Stimulated activated CD4-positive, alpha-beta T cell treated with anti-CD3 and anti-CD28 coated beads, TNF-alpha, amount 100 ng/mL, for 1 hour (primary cell): ENCODE results near the gene PSRC1.
"Not testable (repeated sequence)": the region's sequence is repeated elsewhere in the genome, so short reads cannot be mapped to it uniquely, and the experiment has no call there.

Experiments
- DNase-seq, 3 donors: peaks; one replicate each; pipeline ENCODE4 v3.0.0-alpha.2; 2020; ENCODE audit warnings: low read depth in 3 of 3, low spot score in 1 of 3

Gene PSRC1

DNA sequence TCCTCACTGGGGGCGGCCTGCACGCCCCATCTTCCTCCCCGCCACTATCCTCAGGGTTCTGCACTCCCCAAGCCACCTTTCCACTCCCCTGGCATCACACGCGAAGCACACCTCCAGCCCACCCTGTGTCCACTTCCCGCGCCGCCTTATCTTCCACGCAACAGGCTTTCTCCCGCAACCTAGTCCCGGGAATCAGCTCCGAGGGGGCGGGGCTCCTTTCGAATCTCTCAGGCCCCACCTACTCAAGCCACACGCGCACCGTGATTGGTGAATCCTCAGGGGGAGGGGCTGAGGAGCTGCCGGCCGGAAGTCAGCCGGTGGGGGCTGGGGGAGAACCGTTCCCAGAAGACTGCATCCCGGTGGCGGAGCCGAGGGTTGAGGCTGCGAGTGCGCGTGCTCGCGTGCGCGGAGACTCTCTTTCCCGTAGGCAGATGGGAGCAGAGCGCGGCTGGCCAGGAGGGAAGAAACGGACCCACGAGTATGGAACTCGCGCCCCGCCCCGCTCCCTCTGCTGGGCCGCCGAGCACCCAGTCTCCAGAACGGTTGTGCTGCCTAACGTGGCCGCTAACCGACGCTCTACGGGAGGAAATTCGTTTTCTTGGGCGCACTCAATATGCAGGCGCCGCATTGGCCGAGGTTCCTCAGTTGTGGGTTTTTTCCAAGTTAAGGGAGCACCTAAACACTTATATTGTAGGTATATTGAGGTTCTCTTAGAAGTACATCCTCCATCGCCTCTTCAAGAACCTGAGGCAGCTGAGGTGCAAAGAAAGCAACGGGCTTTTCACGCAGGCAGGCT is at the start of gene PSRC1:
TSS of gene PSRC1 (minus strand) at position 194 of the 796 bp plus-strand sequence.
- peak; percentile 64 to 80 (median 74) for DNase-seq

DNA sequence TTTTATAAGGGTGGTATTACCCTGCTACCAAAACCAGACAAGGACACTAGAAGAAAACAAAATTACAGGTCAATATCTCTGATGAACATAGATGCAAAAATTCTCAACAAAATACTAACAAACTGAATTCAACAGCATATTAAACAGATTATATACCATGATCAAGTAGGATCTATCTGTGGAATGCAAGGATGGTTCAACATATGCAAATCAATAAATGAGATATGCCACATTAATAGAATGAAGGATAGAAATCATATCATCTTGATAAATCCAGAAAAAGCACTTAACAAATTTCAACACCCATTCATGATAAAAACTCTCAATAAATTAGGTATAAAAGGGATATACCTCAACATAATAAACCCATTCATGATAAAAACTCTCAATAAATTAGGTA is 48.2 kb upstream of the PSRC1 start:
- no peak for DNase-seq

DNA sequence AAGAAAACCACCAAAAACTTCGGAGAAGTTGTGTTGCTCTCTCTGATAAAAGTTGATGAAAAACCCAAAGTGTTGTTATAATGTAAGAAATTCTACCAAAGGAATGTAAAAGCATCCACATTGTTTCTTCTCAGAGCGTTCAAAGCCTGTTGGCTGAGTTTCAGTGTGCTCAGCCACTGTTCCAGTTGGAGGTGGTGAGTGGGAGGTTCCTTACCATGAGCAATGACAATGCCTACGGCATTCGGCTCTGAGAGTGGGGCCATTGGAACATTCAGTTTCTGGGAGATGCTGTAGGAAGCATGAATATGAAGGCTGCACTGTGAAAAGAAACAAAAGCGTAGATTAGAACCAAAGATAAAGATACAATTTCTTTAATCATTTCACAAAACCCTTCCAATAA is 44.3 kb upstream of the PSRC1 start:
- no peak for DNase-seq

DNA sequence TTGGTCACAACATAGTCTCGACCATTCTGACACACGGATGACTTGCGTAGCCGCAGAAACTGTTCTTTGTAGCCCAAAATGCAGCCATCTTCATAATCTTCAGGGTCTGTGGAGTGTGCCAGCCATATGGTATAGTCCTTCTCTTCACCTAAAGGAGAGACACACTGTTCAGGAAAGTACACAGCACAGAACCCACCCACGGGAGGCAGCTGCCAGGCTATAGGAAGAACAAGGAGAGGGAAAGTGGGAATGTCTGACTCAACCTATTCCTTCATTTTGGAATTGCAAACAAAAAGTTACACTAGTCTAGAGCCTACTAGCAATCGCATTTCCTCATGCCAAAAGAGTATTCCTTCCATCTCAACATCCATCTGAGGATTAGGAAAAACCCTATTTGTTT is 40.0 kb upstream of the PSRC1 start:
- DNase-seq, result no peak

DNA sequence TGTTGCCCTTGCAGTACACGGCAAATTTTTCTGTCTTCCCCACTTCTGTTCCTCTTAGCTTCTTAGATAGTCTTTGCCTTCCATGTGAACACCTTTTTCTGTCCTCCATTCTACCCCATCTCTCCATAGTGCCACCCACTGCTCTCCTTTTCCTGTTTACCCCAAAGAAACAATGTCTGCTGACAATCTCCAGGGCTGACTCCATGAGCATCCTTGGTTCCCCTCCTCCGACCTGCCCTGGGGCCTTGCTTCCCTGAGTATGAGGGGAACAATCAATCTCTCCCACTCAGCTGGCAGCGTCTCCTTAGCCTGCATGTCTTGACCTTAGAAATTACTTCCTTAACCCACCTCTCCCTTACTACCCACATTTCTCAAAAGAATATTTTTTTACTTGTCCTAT is 36.2 kb upstream of the PSRC1 start:
- DNase-seq, result no peak

DNA sequence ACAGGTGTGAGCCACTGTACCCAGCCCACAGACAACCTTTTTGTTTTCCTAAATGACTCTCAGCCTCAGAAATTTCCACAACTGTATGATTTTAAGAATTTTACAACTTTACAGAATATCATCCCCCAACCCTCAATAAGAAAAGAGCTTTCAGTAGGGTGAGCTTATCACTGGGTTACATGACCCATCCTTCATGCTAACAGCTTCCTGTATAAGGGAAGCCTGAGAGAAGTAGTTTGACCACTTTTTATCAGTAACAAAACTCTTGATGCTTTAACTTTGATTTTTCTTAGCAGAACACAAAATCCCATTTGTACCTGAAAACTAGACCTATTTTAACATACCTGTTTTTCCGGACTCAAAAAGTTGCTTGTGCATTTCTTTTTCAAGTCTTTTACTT is 33.6 kb upstream of the PSRC1 start:
- DNase-seq, result no peak

DNA sequence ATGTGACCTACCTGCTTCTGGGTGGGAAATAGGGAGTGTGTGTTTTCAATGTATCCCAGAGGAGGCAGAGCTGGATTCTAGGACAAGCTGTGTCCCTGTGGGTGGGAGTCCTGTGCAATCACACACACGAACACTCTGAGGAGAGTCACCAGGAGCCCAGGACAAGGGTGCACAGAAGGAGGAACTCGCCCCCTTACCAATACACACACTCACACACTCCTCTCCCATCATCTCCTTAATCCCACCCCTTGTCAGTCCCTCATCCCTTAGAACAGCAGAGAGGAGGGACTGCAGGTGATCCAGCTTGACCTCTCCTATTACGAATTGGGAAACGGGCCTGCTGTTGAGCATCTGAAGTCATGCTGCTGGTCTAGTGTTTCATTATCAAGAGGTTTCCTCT is 32.3 kb upstream of the PSRC1 start:
- no peak for DNase-seq

DNA sequence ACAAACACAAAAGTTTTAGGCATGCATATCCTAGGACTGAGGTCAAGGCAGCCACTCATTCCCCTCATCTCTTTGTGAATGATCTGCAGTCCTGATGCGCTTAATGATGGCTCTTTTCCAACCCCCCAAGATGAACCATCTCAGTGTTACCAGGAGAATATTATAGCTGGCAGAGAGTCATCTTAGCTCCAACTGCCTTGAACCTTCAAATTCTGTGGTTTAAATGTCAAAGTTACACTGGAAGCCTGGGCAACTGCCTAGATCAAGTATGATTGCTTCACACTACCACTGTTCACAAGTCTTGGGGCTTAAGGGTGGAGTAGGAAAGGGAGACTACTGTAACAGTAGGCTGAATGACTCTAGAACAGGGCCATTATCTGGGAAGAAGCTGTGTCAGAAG is 31.9 kb upstream of the PSRC1 start:
- no peak for DNase-seq

DNA sequence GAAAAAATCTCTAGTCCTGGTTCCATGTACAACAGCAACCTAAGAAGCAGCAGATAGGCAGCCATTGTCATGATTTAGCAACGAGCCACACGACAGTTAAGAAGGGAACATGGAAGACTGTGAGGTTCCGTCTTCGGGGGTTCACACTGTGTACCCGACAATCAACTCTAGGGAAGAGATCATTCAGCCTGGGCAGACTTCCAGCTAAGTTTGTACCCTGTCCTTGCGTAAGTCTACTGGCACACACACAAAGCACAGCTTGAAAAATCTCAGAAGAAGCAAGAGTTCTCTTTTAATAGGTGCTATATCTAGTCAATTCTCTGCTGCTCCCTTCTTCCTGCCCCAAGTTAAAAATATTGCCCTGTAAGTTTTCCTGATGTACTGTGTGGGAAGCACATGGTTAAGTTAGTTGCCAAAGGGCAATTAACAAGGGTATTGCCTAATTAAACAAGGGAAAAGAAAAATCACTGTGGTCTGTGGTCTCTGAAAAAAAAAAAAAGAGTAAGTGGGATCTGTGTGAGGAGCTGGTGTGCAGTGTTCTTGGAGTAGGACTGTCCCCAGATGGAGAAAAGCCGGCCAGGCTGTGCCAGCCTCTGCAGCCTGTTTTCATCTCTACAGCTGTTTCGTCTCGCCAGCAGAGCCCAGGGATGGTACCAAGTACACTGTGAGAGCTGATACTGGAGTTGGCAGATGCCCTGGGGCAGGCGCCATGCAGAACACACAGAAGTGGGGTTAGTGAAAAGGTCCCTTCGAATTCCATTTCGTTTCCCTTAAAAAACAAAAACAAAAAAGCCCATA is 30.2 kb upstream of the PSRC1 start:
- DNase-seq, result no peak

DNA sequence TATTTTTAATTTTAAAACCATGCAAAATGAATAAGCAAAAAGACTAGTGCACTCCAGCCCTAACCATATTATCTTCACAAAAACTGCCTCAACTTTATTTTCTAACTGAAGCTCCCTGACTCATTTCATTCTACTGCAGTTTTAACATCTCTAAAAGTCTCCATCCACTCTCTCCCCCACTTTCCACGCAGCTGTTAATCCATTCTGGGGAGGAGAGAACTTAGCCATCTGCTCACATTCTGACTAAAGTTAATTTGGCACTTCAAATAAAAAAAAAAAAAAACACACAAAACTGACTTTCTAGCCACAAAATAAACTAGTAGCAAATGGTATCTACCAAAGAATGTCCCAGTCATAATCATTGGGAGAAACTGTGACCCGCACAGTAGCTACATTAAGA is 29.3 kb upstream of the PSRC1 start:
- DNase-seq, result no peak

DNA sequence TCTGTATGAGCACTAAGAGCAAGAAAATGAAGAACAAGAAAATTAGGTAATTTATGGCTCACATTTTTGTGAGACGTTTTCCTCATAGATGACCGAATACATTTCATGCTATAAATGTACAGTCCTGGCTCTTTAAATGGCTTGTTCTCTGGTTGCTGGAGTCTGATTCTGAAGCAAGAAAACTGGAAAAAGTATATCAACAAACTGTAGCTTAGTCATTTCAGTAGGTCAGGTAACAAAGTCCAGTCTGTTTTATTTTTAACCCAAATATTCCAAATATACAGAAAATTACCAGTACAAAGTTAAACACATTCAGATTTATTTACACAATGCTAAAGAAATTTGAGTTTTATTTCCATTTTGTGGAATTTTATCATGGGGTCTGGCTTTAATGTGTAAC is 26.4 kb upstream of the PSRC1 start:
- DNase-seq, result no peak

DNA sequence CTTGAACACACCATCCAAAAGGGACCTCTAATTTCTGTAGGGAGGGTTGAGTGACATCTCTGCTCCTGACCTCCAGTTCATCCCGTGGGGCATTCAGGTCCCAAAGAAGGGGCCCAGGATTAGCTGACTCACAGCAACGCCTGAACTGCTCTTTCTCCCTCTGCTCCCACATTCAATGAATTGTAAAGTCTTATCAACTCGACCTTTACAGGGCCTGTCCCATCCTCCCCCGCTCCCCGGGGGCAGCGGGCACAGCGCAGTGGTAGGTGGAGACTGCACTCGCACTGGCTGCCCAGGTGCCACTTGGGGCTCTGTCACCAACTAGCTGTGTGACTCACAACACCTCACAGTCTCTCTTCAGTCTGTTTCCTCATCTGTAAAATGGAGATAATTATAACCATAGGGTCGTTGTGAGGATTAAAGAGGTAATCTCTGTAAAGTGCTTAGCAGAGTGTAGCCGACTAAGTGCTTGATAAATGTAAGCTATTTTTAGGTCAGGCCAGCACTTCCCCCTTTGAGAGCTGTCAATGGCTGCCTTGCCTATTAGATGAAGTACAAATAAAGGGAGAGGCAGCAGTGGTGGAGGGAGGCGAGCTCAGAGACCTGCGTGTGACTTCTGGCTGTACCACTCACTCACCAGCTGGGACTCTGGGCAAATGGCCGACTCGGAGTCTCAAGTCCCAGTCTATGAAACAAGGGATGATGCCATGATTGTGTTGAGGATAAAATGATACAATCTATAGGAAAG is 24.5 kb upstream of the PSRC1 start:
- no peak for DNase-seq

DNA sequence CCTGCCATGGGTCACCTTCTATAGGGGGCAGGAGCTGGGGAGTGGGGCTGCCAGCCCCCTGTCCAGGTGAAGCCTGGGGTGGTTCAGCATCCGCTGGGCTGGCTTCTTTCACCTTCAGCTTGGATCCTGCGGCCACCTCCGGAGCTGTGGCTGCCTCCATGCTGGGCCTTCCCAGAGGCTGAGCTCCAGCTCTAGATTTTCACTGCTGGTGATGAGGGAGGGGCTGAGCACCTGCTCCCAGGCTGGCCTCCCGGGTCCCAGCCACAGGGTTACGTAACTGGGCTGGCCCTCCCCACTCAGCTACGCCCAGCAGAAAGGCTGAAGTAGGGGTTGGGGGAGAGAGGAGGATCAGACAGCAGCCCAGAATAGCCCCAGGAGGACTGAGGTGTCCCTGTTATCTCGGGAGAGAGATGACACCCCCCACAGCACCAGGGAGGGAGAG is 23.9 kb upstream of the PSRC1 start, which contains the start of gene MYBPHL:
TSS of gene MYBPHL (minus strand) at position 180 of the 442 bp plus-strand sequence. CDS start at position 160, 20 bp downstream.
- no peak for DNase-seq

DNA sequence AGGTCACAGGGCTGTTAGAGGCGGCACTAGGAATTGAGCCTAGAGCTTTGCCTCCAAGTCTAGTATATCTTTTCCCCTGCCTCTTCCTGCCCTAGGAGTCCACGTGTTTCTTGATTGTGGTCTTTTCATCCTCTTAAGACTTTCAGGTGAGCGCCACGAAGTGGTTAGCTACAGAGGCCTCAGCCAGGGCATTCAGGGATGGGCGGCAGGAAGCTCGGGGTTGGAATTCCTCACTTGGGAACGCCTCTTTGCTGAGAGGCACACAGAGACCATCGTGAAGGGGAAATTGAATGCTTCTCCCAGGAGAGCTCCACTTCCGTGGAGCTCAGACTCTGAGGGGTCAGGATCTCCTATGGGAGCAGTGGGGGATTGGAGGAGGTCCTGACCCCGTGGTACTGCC is 23.0 kb upstream of the PSRC1 start:
- DNase-seq, result not testable (repeated sequence)

DNA sequence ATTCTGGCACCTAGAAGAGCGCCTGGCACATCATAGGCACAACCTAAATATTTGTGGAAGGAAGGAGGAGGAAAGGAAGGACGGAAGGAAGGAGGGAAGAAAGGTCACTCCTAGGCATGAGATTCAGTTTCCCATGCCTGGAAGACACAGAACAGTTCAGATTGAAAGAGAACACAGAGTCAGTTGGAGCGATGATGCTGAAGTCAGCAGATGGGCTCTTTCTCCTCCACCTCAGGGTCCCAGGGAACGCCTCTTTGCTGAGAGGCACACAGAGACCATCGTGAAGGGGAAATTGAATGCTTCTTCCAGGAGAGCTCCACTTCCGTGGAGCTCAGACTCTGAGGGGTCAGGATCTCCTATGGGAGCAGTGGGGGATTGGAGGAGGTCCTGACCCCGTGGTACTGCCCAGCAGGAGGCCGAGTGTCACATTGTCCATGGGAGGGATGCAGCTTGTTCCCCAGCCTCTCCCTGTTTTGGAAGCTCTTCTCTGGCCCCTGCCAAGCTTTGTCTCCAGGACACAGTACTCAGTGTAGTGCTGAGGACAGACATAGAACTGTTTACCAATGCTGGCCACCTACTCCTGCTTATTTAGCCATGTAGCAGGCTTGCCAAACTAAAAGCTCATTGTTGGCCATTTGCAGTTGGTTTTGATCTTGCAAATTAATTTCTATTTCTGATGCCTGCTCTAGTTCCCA is 21.4 kb upstream of the PSRC1 start:
- no peak for DNase-seq

DNA sequence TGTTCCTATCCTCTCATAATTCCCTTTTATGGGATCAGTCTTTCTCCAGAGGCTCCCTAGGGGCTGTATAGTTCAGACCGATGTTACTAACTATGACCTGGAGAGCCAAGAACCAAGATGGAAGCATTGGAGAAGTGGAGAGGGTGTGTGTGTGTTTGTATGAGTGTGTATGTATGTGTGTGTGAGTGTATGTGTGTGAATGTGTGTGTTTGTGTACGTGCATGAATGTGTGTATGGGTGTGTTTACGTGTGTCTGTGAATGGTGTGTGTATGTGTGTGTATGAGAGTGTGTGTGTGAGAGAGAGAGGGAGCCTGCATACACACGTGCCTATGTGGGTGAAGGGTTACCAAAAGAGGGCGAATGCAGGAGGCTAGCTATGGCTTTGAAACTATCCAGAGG is 18.9 kb upstream of the PSRC1 start:
- no peak for DNase-seq

DNA sequence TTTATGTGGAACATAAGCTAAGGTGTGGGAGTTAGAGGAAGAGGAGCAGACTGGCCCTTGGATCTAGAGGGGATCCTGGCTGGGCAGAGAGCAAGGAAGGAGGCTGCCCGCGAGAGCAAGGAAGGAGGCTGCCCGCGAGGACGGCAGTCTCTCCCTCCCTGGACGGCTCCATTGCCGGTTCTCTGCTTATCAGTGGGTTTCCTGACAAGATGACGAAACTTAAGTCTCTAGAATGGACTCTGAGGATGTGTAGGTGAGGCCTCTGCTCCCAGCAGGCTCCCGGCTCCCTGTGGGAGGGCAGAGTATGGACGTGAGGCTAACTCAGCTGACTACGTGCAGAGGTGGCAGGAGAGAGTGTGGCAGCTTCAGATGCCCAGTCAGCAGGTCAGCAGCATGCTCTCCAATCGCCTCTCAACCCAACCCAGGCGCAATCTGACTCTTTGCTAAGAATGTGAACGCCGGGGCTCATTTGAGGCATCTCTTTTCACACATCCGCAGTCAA is 17.8 kb upstream of the PSRC1 start:
- DNase-seq, result no peak

DNA sequence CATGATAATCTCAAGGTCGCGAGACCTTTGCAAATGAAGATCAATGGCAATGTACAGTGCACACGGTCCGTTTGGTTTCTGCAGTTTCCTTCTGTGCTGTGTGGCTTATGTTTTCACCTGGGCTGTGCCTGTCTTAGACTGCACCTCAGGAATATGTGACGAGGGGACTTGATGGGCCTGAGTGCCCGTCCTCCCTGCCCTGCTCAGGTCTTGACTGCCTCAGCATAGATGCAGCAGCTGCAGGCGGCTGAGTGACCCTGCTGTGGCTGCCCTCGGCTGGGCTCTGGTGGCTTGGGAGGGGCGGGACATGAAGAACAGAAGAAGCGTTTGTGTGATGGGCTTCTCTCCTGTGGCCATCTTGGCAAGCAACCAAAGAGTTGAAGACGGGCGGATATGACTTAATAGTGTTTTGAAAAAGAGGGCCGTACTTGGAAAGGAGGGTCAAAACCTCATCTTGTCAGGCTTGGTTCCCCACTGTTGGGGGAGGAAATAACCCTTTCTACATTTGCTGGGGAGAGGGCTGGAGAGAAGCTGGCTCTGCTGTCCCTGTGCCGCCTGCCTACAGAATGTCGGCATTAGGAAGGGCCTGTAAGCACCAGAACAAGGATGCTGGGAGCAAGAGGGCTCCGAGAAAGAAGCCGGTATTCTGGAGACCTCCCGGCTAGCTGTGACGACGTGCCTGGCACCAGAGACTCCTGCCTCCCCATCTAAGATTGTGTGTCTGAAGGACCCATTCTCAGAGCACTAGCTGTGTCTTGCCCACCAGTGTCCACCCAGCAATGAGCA is 16.8 kb upstream of the PSRC1 start:
- DNase-seq, result no peak

DNA sequence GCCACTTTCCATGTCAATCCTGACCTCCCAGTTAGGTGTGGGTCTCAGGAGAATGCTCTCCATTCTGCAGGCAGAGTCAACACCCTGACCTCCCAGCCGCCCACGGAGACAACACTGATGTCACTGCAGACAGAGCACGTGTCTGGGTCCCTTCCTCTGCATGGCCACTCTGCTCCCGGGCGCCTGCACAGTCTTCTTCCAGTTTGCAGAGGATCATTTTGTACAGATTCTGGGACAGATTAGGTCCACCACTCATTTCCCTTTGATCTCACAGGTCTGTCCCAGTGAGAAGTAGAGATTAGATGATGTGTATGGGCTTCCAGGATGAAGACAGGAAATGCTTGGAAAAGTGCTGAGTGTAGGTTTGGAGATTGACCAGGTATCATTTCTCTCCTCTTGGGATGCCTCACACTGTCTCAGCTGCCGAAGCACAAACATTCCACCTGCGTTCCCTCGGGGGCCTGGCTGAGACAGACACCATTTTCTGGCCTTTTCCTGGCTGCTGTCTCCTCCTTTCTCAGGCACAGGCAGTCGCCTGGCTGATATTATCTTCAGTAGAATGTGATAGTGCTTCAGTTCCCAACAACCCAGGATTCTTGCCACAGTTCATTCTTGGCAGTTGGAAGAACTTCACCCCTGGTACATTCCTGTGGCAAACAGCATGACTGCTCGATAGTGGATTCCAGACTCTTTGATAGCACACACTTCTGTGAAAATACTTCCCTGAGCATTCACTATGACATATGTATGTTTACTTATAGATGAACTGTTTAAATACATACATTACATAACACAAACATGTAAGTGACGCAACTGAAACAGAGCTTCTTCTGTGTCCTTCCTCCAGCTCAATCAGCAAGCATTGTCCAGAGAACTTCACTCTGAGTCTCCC is 16.0 kb upstream of the PSRC1 start:
- DNase-seq, result no peak
